Mesenchymal stem cell (in vitro differentiated cells and primary cell): ENCODE data around the gene GALK2.
A peak's percentile ranks its signal among the peaks of the same experiment; 100 is the strongest.

ENCODE experiments used
- DNase-seq: peaks from one replicate; pipeline ENCODE4 v3.0.0-alpha.2; 2013
- H2AFZ ChIP-seq: one replicate; pipeline ENCODE4 v1.6.1; 2013; ENCODE audit warnings: low read depth, mild to moderate bottlenecking, control low read depth, inconsistent platforms, low read length, moderate library complexity
- H2AK5ac ChIP-seq: 2 replicates; pipeline ENCODE4 v1.6.1; 2013; ENCODE audit warnings: low read length, moderate library complexity, mild to moderate bottlenecking, inconsistent platforms; ENCODE audit not compliant: severe bottlenecking
- H2BK120ac ChIP-seq: one replicate; pipeline ENCODE4 v1.6.1; 2013; ENCODE audit warnings: low read depth, mild to moderate bottlenecking, inconsistent platforms, low read length, moderate library complexity
- H2BK12ac ChIP-seq, 2 experiments: one replicate each; pipeline ENCODE4 v1.6.1; 2013; ENCODE audit warnings: inconsistent platforms in 2 of 2, low read length in 2 of 2, mild to moderate bottlenecking in 2 of 2, moderate library complexity in 2 of 2, control low read depth in 1 of 2
- H2BK15ac ChIP-seq: one replicate; pipeline ENCODE4 v1.6.1; 2013; ENCODE audit warnings: mild to moderate bottlenecking, low read depth, inconsistent platforms; ENCODE audit not compliant: poor library complexity, severe bottlenecking
- H2BK5ac ChIP-seq: 2 replicates; pipeline ENCODE4 v1.6.1; 2013; ENCODE audit warnings: low read depth, mild to moderate bottlenecking, low read length, control low read depth, inconsistent platforms; ENCODE audit not compliant: poor library complexity, severe bottlenecking
- H3K14ac ChIP-seq, 2 experiments: one replicate each; pipeline ENCODE4 v1.6.1; 2013; ENCODE audit warnings: inconsistent platforms in 2 of 2, low read length in 2 of 2, control low read depth in 1 of 2, mild to moderate bottlenecking in 1 of 2, moderate library complexity in 1 of 2
- H3K18ac ChIP-seq, 2 experiments: one replicate each; pipeline ENCODE4 v1.6.1; 2013; ENCODE audit warnings: inconsistent platforms in 2 of 2, low read length in 2 of 2, control low read depth in 1 of 2, low read depth in 1 of 2, mild to moderate bottlenecking in 1 of 2
- H3K23ac ChIP-seq, 2 experiments: one replicate each; pipeline ENCODE4 v1.6.1; 2013; ENCODE audit warnings: inconsistent platforms in 2 of 2, low read length in 2 of 2, mild to moderate bottlenecking in 2 of 2, moderate library complexity in 2 of 2, control low read depth in 1 of 2
- H3K27ac ChIP-seq: 2 replicates; pipeline ENCODE4 v1.5.1; 2013; ENCODE audit warnings: mild to moderate bottlenecking, moderate library complexity, low read length, control low read depth, inconsistent platforms; ENCODE audit not compliant: poor library complexity, severe bottlenecking
- H3K27me3 ChIP-seq, 2 experiments: 2 replicates each; pipeline versions ENCODE4 v1.6.1 to v1.7.0; 2013; ENCODE audit warnings: low read length in 2 of 2, mild to moderate bottlenecking in 2 of 2, moderate library complexity in 2 of 2, control low read depth in 1 of 2, inconsistent platforms in 1 of 2; ENCODE audit not compliant: control insufficient read depth in 1 of 2, insufficient read depth in 1 of 2
- H3K36me3 ChIP-seq, 2 experiments: 2 replicates each; pipeline versions ENCODE4 v1.6.1 to v1.7.0; 2013; ENCODE audit warnings: low read length in 2 of 2, control low read depth in 1 of 2, inconsistent platforms in 1 of 2, low read depth in 1 of 2, mild to moderate bottlenecking in 1 of 2; ENCODE audit not compliant: insufficient read depth in 2 of 2, control insufficient read depth in 1 of 2
- H3K4ac ChIP-seq, 2 experiments: one replicate each; pipeline ENCODE4 v1.6.1; 2013; ENCODE audit warnings: inconsistent platforms in 2 of 2, low read length in 2 of 2, mild to moderate bottlenecking in 2 of 2, moderate library complexity in 2 of 2, control low read depth in 1 of 2, low read depth in 1 of 2
- H3K4me1 ChIP-seq: 2 replicates; pipeline ENCODE4 v1.6.1; 2013; ENCODE audit warnings: low read depth, low read length, control low read depth; ENCODE audit not compliant: control insufficient read depth, insufficient read depth
- H3K4me2 ChIP-seq: 2 replicates; pipeline ENCODE4 v1.6.1; 2013; ENCODE audit warnings: low read length, mild to moderate bottlenecking, inconsistent platforms; ENCODE audit not compliant: poor library complexity, severe bottlenecking
- H3K4me3 ChIP-seq, 2 experiments: 2 replicates each; pipeline versions ENCODE4 v1.5.1 to v1.7.0; 2013; ENCODE audit warnings: low read length in 2 of 2, mild to moderate bottlenecking in 2 of 2, control low read depth in 1 of 2, low read depth in 1 of 2; ENCODE audit not compliant: insufficient read depth in 1 of 2
- H3K79me1 ChIP-seq: replicated peaks from 2 replicates; pipeline ENCODE4 v1.6.1; 2013; ENCODE audit warnings: mild to moderate bottlenecking, control low read depth, low read length, inconsistent platforms; ENCODE audit not compliant: poor library complexity, severe bottlenecking
- H3K9ac ChIP-seq: 2 replicates; pipeline ENCODE4 v1.7.0; 2013; ENCODE audit warnings: mild to moderate bottlenecking, low read length, moderate library complexity
- H3K9me3 ChIP-seq: 2 replicates; pipeline ENCODE4 v1.7.0; 2013; ENCODE audit warnings: mild to moderate bottlenecking, low read length; ENCODE audit not compliant: control insufficient read depth
- H4K8ac ChIP-seq: one replicate; pipeline ENCODE4 v1.6.1; 2013; ENCODE audit warnings: inconsistent platforms, mild to moderate bottlenecking, low read length, moderate library complexity
- H4K91ac ChIP-seq: one replicate; pipeline ENCODE4 v1.6.1; 2013; ENCODE audit warnings: mild to moderate bottlenecking, low read length, inconsistent platforms
- WGBS: methylation state at CpG from one replicate; pipeline ENCODE4 v1.1.7; 2013; ENCODE audit warnings: mixed read lengths; 5-methylcytosine and 5-hydroxymethylcytosine counted together

Gene GALK2

GRCh38 chr15:49135911-49136310 lies 34.1 kb upstream of the GALK2 start:
- Histone ChIP-seq H4K91ac (no peak overlapping the region), H3K27ac (peak overlapping the region; percentile 60)
- no CpG with 5 or more reads among the region's 3 CpGs for WGBS

GRCh38 chr15:49137861-49138260 lies 32.2 kb upstream of the GALK2 start:
- no peak overlapping the region for H3K4me3 ChIP-seq
- no peak overlapping the region for H2BK120ac ChIP-seq
- no peak overlapping the region for H2AFZ ChIP-seq
- H3K18ac ChIP-seq, result no peak overlapping the region
- no peak overlapping the region for H3K9ac ChIP-seq
- no peak overlapping the region for H3K4ac ChIP-seq
- H3K79me1 ChIP-seq, result peaks cover 10% of the 10 kb centered on the region
- H3K4me2 ChIP-seq, result no peak overlapping the region
- no peak overlapping the region for H2BK15ac ChIP-seq
- no peak overlapping the region for H4K8ac ChIP-seq
- no peak overlapping the region for H4K91ac ChIP-seq
- H3K14ac ChIP-seq, result no peak overlapping the region
- H3K27me3 ChIP-seq, result no peaks in the 10 kb centered on the region
- no peak for DNase-seq
- peaks cover 3% of the 10 kb centered on the region for H3K4me1 ChIP-seq
- peak overlapping the region; percentile 42 for H3K27ac ChIP-seq
- H2AK5ac ChIP-seq, result no peak overlapping the region
- peaks cover 7 to 98% of the 10 kb centered on the region in 2 experiments for H3K36me3 ChIP-seq
- no peak overlapping the region for H2BK5ac ChIP-seq
- H3K23ac ChIP-seq, result no peak overlapping the region
- no peak overlapping the region for H2BK12ac ChIP-seq
- WGBS, result 100% methylated on average over 2 of the region's 2 CpGs
- no peaks in the 10 kb centered on the region for H3K9me3 ChIP-seq

More at GRCh38 chr15:49135911-49136310, 34.1 kb upstream of the GALK2 start:
- no peak overlapping the region for H2BK12ac ChIP-seq
- no peak overlapping the region for H2BK120ac ChIP-seq
- no peaks in the 10 kb centered on the region for H3K27me3 ChIP-seq
- H3K18ac ChIP-seq, result no peak overlapping the region
- H3K9me3 ChIP-seq, result no peaks in the 10 kb centered on the region
- H2BK5ac ChIP-seq, result no peak overlapping the region
- no peak overlapping the region for H3K23ac ChIP-seq
- H3K14ac ChIP-seq, result no peak overlapping the region
- peak overlapping the region; percentile 42 for H3K9ac ChIP-seq
- H3K36me3 ChIP-seq, result peaks cover 3 to 98% of the 10 kb centered on the region in 2 experiments
- peaks cover 3% of the 10 kb centered on the region for H3K4me1 ChIP-seq
- H2AFZ ChIP-seq, result no peak overlapping the region
- H2AK5ac ChIP-seq, result no peak overlapping the region
- H3K4ac ChIP-seq, result no peak overlapping the region
- peak; percentile 44 for DNase-seq
- peaks cover 5% of the 10 kb centered on the region for H3K79me1 ChIP-seq
- H4K8ac ChIP-seq, result no peak overlapping the region
- H3K4me3 ChIP-seq, result no peak overlapping the region
- no peak overlapping the region for H3K4me2 ChIP-seq
- no peak overlapping the region for H2BK15ac ChIP-seq

GRCh38 chr15:49145651-49146609 lies 24.1 kb upstream of the GALK2 start:
- Histone ChIP-seq H3K36me3 (peaks cover 7 to 44% of the 10 kb centered on the region in 2 experiments), H2BK12ac (no peak overlapping the region), H2AK5ac (no peak overlapping the region), H2AFZ (no peak overlapping the region), H3K4ac (no peak overlapping the region), H3K79me1 (peaks cover 10% of the 10 kb centered on the region), H3K4me3 (no peak overlapping the region), H3K23ac (no peak overlapping the region), H3K4me1 (no peaks in the 10 kb centered on the region), H3K27ac (no peak overlapping the region), H4K8ac (no peak overlapping the region), H4K91ac (no peak overlapping the region), H3K4me2 (no peak overlapping the region), H3K14ac (no peak overlapping the region), H3K18ac (no peak overlapping the region), H3K9ac (peak overlapping the region; percentile 58), H2BK5ac (no peak overlapping the region), H3K27me3 (no peaks in the 10 kb centered on the region), H2BK15ac (no peak overlapping the region), H3K9me3 (no peaks in the 10 kb centered on the region), H2BK120ac (no peak overlapping the region)
- peak; percentile 71 for DNase-seq
- 19% methylated on average over 3 of the region's 3 CpGs for WGBS

- Histone ChIP-seq H3K4me3 (no peak overlapping the region), H2BK15ac (no peak overlapping the region), H3K23ac (no peak overlapping the region), H2BK12ac (no peak overlapping the region), H3K27ac (no peak overlapping the region), H4K91ac (no peak overlapping the region), H3K27me3 (no peaks in the 10 kb centered on the region), H2AFZ (no peak overlapping the region), H2BK120ac (no peak overlapping the region), H3K4me2 (no peak overlapping the region), H2BK5ac (no peak overlapping the region), H3K36me3 (peaks cover 3 to 20% of the 10 kb centered on the region in 2 experiments), H2AK5ac (no peak overlapping the region), H3K9ac (no peak overlapping the region), H3K4me1 (no peaks in the 10 kb centered on the region), H3K79me1 (no peaks in the 10 kb centered on the region), H4K8ac (no peak overlapping the region), H3K18ac (no peak overlapping the region), H3K4ac (no peak overlapping the region), H3K14ac (no peak overlapping the region), H3K9me3 (no peaks in the 10 kb centered on the region)
- WGBS, result 66% methylated on average over 1 of the region's 1 CpG
- DNase-seq, result no peak
Observed at GRCh38 chr15:49148298-49148697, 21.7 kb upstream of the GALK2 start.
